ENCODE data around the gene GABPB1.
"Not testable (repeated sequence)": the region's sequence is repeated elsewhere in the genome, so short reads cannot be mapped to it uniquely, and the experiment has no call there.

The GABPB1 gene

DNA sequence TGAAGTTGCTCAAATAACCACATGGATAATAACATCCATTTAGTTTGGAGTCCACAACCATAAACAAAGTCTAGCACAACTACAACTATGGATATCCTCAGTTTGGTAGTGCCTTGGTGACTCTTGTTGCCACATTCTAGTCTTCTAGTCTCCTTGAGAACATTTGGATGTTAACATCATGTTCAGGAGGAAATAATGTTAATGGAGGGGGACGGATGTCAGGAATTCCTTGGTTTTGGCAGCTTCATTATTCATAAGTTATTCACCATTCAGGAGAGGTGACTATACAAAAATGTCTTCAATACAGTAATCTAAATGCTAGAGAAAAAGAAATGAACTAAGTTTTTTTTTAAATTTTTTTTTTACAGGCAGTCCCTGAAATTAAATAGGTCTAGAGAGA is 26.4 kb upstream of the GABPB1 start:
- no peak for ATAC-seq

DNA sequence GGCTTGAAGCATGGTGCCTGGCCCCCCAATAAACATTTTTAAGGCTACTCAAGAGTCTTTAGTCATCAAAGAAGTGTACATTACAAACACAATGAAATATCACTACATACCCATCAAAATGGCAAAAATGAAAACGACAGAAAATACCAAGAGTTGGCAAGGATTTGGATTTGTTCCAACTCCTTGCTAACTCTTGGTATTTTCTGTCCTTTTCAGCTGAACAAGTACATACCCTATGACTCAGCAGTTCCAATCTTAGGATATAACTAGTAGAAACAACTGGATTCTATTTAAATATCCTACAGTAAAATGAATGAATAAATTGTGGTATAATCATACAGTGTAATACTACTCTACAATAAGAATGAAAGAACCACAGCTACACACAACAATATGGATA is 25.1 kb upstream of the GABPB1 start:
- TF ChIP-seq ZNF8 (CRISPR knock-in tag; IDR thresholded peaks at IDR 0.05) (no peak), OSR1 (CRISPR knock-in tag; IDR thresholded peaks at IDR 0.05) (no peak), ZFP30 (CRISPR knock-in tag; IDR thresholded peaks at IDR 0.05) (no peak), ESRRG (CRISPR knock-in tag; IDR thresholded peaks at IDR 0.05) (no peak), ARNTL (CRISPR knock-in tag; IDR thresholded peaks at IDR 0.05; ENCODE audit: borderline replicate concordance, low read depth) (no peak), CREB5 (CRISPR knock-in tag; IDR thresholded peaks at IDR 0.05; ENCODE audit: low read depth) (no peak), ZFP3 (CRISPR knock-in tag; IDR thresholded peaks at IDR 0.05) (no peak), POU6F1 (CRISPR knock-in tag; IDR thresholded peaks at IDR 0.05; ENCODE audit: borderline replicate concordance, low read depth) (no peak), TCF4 (CRISPR knock-in tag; IDR thresholded peaks at IDR 0.05; ENCODE audit: borderline replicate concordance) (no peak), CSDC2 (CRISPR knock-in tag; IDR thresholded peaks at IDR 0.05) (no peak), ISL1 (CRISPR knock-in tag; IDR thresholded peaks at IDR 0.05) (no peak), ZC3H10 (CRISPR knock-in tag; IDR thresholded peaks at IDR 0.05) (no peak), PPARA (CRISPR knock-in tag; IDR thresholded peaks at IDR 0.05; ENCODE audit: borderline replicate concordance) (no peak), ZNF70 (CRISPR knock-in tag; IDR thresholded peaks at IDR 0.05) (no peak)
- TF ChIP-seq, protein P1, sequence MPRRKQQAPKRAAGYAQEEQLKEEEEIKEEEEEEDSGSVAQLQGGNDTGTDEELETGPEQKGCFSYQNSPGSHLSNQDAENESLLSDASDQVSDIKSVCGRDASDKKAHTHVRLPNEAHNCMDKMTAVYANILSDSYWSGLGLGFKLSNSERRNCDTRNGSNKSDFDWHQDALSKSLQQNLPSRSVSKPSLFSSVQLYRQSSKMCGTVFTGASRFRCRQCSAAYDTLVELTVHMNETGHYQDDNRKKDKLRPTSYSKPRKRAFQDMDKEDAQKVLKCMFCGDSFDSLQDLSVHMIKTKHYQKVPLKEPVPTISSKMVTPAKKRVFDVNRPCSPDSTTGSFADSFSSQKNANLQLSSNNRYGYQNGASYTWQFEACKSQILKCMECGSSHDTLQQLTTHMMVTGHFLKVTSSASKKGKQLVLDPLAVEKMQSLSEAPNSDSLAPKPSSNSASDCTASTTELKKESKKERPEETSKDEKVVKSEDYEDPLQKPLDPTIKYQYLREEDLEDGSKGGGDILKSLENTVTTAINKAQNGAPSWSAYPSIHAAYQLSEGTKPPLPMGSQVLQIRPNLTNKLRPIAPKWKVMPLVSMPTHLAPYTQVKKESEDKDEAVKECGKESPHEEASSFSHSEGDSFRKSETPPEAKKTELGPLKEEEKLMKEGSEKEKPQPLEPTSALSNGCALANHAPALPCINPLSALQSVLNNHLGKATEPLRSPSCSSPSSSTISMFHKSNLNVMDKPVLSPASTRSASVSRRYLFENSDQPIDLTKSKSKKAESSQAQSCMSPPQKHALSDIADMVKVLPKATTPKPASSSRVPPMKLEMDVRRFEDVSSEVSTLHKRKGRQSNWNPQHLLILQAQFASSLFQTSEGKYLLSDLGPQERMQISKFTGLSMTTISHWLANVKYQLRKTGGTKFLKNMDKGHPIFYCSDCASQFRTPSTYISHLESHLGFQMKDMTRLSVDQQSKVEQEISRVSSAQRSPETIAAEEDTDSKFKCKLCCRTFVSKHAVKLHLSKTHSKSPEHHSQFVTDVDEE (CRISPR knock-in tag; IDR thresholded peaks at IDR 0.05), result no peak
- TF ChIP-seq, protein P2, sequence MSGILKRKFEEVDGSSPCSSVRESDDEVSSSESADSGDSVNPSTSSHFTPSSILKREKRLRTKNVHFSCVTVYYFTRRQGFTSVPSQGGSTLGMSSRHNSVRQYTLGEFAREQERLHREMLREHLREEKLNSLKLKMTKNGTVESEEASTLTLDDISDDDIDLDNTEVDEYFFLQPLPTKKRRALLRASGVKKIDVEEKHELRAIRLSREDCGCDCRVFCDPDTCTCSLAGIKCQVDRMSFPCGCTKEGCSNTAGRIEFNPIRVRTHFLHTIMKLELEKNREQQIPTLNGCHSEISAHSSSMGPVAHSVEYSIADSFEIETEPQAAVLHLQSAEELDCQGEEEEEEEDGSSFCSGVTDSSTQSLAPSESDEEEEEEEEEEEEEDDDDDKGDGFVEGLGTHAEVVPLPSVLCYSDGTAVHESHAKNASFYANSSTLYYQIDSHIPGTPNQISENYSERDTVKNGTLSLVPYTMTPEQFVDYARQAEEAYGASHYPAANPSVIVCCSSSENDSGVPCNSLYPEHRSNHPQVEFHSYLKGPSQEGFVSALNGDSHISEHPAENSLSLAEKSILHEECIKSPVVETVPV (CRISPR knock-in tag; IDR thresholded peaks at IDR 0.05), result no peak

More for the DNA sequence above, 26.4 kb upstream of the GABPB1 start:
- TF ChIP-seq ZFP30 (CRISPR knock-in tag; IDR thresholded peaks at IDR 0.05) (no peak), PPARA (CRISPR knock-in tag; IDR thresholded peaks at IDR 0.05; ENCODE audit: borderline replicate concordance) (no peak), BACH2 (CRISPR knock-in tag; IDR thresholded peaks at IDR 0.05; ENCODE audit: borderline replicate concordance) (no peak), GLIS3 (CRISPR knock-in tag; IDR thresholded peaks at IDR 0.05) (no peak), ZFP3 (CRISPR knock-in tag; IDR thresholded peaks at IDR 0.05) (no peak), OSR1 (CRISPR knock-in tag; IDR thresholded peaks at IDR 0.05) (no peak)
- TF ChIP-seq, protein P1 (CRISPR knock-in tag; IDR thresholded peaks at IDR 0.05), result no peak
- TF ChIP-seq, protein P2 (CRISPR knock-in tag; IDR thresholded peaks at IDR 0.05), result no peak

DNA sequence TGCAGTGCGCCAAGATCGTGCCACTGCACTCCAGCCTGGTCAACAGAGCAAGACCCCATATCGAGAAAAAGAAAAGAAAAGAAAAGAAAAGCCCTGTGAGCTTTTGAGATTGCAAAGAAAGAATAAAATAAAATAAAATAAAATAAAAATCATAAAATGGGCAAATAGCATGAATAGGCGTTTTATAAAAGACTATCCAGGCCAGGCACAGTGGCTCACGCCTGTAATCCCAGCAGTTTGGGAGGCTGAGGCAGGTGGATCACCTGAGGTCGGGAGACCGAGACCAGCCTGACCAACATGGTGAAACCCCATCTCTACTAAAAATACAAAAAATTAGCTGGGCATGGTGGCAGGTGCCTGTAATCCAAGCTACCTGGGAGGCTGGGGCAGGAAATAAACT is 24.4 kb upstream of the GABPB1 start:
- ATAC-seq, result not testable (repeated sequence)

More for the DNA sequence above, 25.1 kb upstream of the GABPB1 start:
- ATAC-seq, result no peak
